ENCODE results near the gene OSBPL3.
A peak's percentile ranks its signal among the peaks of the same experiment; 100 is the strongest.
"Not testable (repeated sequence)": the region's sequence is repeated elsewhere in the genome, so short reads cannot be mapped to it uniquely, and the experiment has no call there.

OSBPL3 gene

GRCh38 chr7:24911213-24911603 is 68.8 kb downstream of the OSBPL3 start:
- no peaks in the 10 kb centered on the region for H3K27me3 Mint-ChIP-seq
- DNase-seq = no peak
- no peak overlapping the region for H3K27ac Mint-ChIP-seq
- peak overlapping the region; percentile 51 for H3K4me3 Mint-ChIP-seq
- H3K9me3 Mint-ChIP-seq = no peaks in the 10 kb centered on the region
- H3K36me3 Mint-ChIP-seq (ENCODE audit: low read depth) = peaks cover 29% of the 10 kb centered on the region
- peaks cover 63% of the 10 kb centered on the region for H3K4me1 Mint-ChIP-seq (ENCODE audit: low read depth)

- peak overlapping the region; percentile 51 for H3K4me3 Mint-ChIP-seq
- no peak overlapping the region for H3K27ac Mint-ChIP-seq
- H3K9me3 Mint-ChIP-seq = no peaks in the 10 kb centered on the region
- no peaks in the 10 kb centered on the region for H3K27me3 Mint-ChIP-seq
- H3K36me3 Mint-ChIP-seq (ENCODE audit: low read depth) = peaks cover 27% of the 10 kb centered on the region
- no peak for DNase-seq
- peaks cover 57% of the 10 kb centered on the region for H3K4me1 Mint-ChIP-seq (ENCODE audit: low read depth)
These were observed 69.3 kb downstream of the OSBPL3 start for GRCh38 chr7:24910551-24911212.

GRCh38 chr7:24908727-24909126 is 71.3 kb downstream of the OSBPL3 start:
- H3K27ac Mint-ChIP-seq = no peak overlapping the region
- H3K27me3 Mint-ChIP-seq = no peaks in the 10 kb centered on the region
- no peak overlapping the region for H3K4me3 Mint-ChIP-seq
- H3K36me3 Mint-ChIP-seq (ENCODE audit: low read depth) = peaks cover 18% of the 10 kb centered on the region
- DNase-seq = no peak
- H3K9me3 Mint-ChIP-seq = peaks cover 3% of the 10 kb centered on the region
- peaks cover 44% of the 10 kb centered on the region for H3K4me1 Mint-ChIP-seq (ENCODE audit: low read depth)

GRCh38 chr7:24908166-24908565 is 71.8 kb downstream of the OSBPL3 start:
- no peak overlapping the region for H3K4me3 Mint-ChIP-seq
- peaks cover 43% of the 10 kb centered on the region for H3K4me1 Mint-ChIP-seq (ENCODE audit: low read depth)
- H3K27ac Mint-ChIP-seq = no peak overlapping the region
- no peak for DNase-seq
- peaks cover 19% of the 10 kb centered on the region for H3K36me3 Mint-ChIP-seq (ENCODE audit: low read depth)
- H3K27me3 Mint-ChIP-seq = no peaks in the 10 kb centered on the region
- peaks cover 3% of the 10 kb centered on the region for H3K9me3 Mint-ChIP-seq

- Mint-ChIP-seq H3K4me3 (no peak overlapping the region), H3K27ac (no peak overlapping the region), H3K4me1 (ENCODE audit: low read depth) (peaks cover 43% of the 10 kb centered on the region), H3K36me3 (ENCODE audit: low read depth) (peaks cover 18% of the 10 kb centered on the region), H3K9me3 (peaks cover 3% of the 10 kb centered on the region), H3K27me3 (no peaks in the 10 kb centered on the region)
- peak; percentile 58 for DNase-seq
These were observed 72.6 kb downstream of the OSBPL3 start for GRCh38 chr7:24907311-24907886.

- Mint-ChIP-seq H3K27me3 (no peaks in the 10 kb centered on the region), H3K4me3 (no peak overlapping the region), H3K4me1 (ENCODE audit: low read depth) (peaks cover 43% of the 10 kb centered on the region), H3K36me3 (ENCODE audit: low read depth) (peaks cover 16% of the 10 kb centered on the region), H3K27ac (no peak overlapping the region), H3K9me3 (peaks cover 3% of the 10 kb centered on the region)
- no peak for DNase-seq
These were observed 73.8 kb downstream of the OSBPL3 start for GRCh38 chr7:24905996-24906770.

GRCh38 chr7:24903992-24904391 is 76.0 kb downstream of the OSBPL3 start:
- H3K4me1 Mint-ChIP-seq (ENCODE audit: low read depth) = peaks cover 45% of the 10 kb centered on the region
- H3K27me3 Mint-ChIP-seq, H3K9me3 Mint-ChIP-seq, H3K4me3 Mint-ChIP-seq, H3K27ac Mint-ChIP-seq, DNase-seq: not testable (repeated sequence)
- H3K36me3 Mint-ChIP-seq (ENCODE audit: low read depth) = peaks cover 11% of the 10 kb centered on the region

GRCh38 chr7:24903559-24903958 is 76.4 kb downstream of the OSBPL3 start:
- peaks cover 3% of the 10 kb centered on the region for H3K9me3 Mint-ChIP-seq
- H3K27ac Mint-ChIP-seq = no peak overlapping the region
- H3K36me3 Mint-ChIP-seq (ENCODE audit: low read depth) = peaks cover 11% of the 10 kb centered on the region
- no peak overlapping the region for H3K4me3 Mint-ChIP-seq
- H3K4me1 Mint-ChIP-seq (ENCODE audit: low read depth) = peaks cover 49% of the 10 kb centered on the region
- no peaks in the 10 kb centered on the region for H3K27me3 Mint-ChIP-seq
- DNase-seq = no peak

GRCh38 chr7:24902931-24903330 is 77.0 kb downstream of the OSBPL3 start:
- Mint-ChIP-seq H3K27me3 (no peaks in the 10 kb centered on the region), H3K27ac (peak overlapping the region; percentile 42), H3K36me3 (ENCODE audit: low read depth) (peaks cover 13% of the 10 kb centered on the region), H3K9me3 (peaks cover 3% of the 10 kb centered on the region), H3K4me1 (ENCODE audit: low read depth) (peaks cover 55% of the 10 kb centered on the region), H3K4me3 (no peak overlapping the region)
- no peak for DNase-seq

- H3K4me3 Mint-ChIP-seq = no peak overlapping the region
- peaks cover 13% of the 10 kb centered on the region for H3K36me3 Mint-ChIP-seq (ENCODE audit: low read depth)
- peaks cover 3% of the 10 kb centered on the region for H3K9me3 Mint-ChIP-seq
- no peak overlapping the region for H3K27ac Mint-ChIP-seq
- no peak for DNase-seq
- no peaks in the 10 kb centered on the region for H3K27me3 Mint-ChIP-seq
- peaks cover 60% of the 10 kb centered on the region for H3K4me1 Mint-ChIP-seq (ENCODE audit: low read depth)
These were observed 77.7 kb downstream of the OSBPL3 start for GRCh38 chr7:24902276-24902675.

- H3K27me3 Mint-ChIP-seq = no peaks in the 10 kb centered on the region
- no peaks in the 10 kb centered on the region for H3K9me3 Mint-ChIP-seq
- peaks cover 13% of the 10 kb centered on the region for H3K36me3 Mint-ChIP-seq (ENCODE audit: low read depth)
- peaks cover 82% of the 10 kb centered on the region for H3K4me1 Mint-ChIP-seq (ENCODE audit: low read depth)
- no peak for DNase-seq
- no peak overlapping the region for H3K4me3 Mint-ChIP-seq
- peak overlapping the region; percentile 6 for H3K27ac Mint-ChIP-seq
These were observed 80.1 kb downstream of the OSBPL3 start for GRCh38 chr7:24899905-24900304.

GRCh38 chr7:24899161-24899560 is 80.8 kb downstream of the OSBPL3 start:
- no peak for DNase-seq
- no peaks in the 10 kb centered on the region for H3K9me3 Mint-ChIP-seq
- H3K4me1 Mint-ChIP-seq (ENCODE audit: low read depth) = peaks cover 88% of the 10 kb centered on the region
- H3K36me3 Mint-ChIP-seq (ENCODE audit: low read depth) = peaks cover 13% of the 10 kb centered on the region
- H3K4me3 Mint-ChIP-seq = peak overlapping the region; percentile 3
- no peaks in the 10 kb centered on the region for H3K27me3 Mint-ChIP-seq
- peak overlapping the region; percentile 89 for H3K27ac Mint-ChIP-seq

- Mint-ChIP-seq H3K27me3 (no peaks in the 10 kb centered on the region), H3K36me3 (ENCODE audit: low read depth) (peaks cover 13% of the 10 kb centered on the region), H3K9me3 (no peaks in the 10 kb centered on the region), H3K4me1 (ENCODE audit: low read depth) (peaks cover 88% of the 10 kb centered on the region), H3K4me3 (peak overlapping the region; percentile 3), H3K27ac (peak overlapping the region; percentile 89)
- no peak for DNase-seq
These were observed 81.3 kb downstream of the OSBPL3 start for GRCh38 chr7:24898691-24899090.

GRCh38 chr7:24896031-24896501 is 83.9 kb downstream of the OSBPL3 start:
- Mint-ChIP-seq H3K27ac (peak overlapping the region; percentile 76), H3K9me3 (no peaks in the 10 kb centered on the region), H3K27me3 (no peaks in the 10 kb centered on the region), H3K36me3 (ENCODE audit: low read depth) (peaks cover 22% of the 10 kb centered on the region), H3K4me1 (ENCODE audit: low read depth) (peaks cover 81% of the 10 kb centered on the region), H3K4me3 (no peak overlapping the region)
- no peak for DNase-seq
